SK-N-MC (cell line): ENCODE results near the gene RPLP2.

Experiments used
- DNase-seq: peaks from one replicate; pipeline ENCODE4 v3.0.0-alpha.2; 2011; ENCODE audit warnings: low read depth, low spot score
- H3K27ac ChIP-seq: fragments of 200-600 bp; sonication (generic); 2 replicates; pipeline ENCODE4 v1.5.1; 2016; ENCODE audit warnings: mixed run types
- H3K36me3 ChIP-seq: fragments of 200-600 bp; sonication (generic); 2 replicates; pipeline ENCODE4 v1.6.1; 2017; ENCODE audit warnings: antibody characterized with exemption, low read length, mixed read lengths; ENCODE audit not compliant: insufficient read depth
- H3K4me3 ChIP-seq: fragments of 200-600 bp; sonication (generic); 2 replicates; pipeline ENCODE4 v1.5.1; 2016
- H3K9ac ChIP-seq: fragments of 200-600 bp; sonication (generic); 2 replicates; pipeline ENCODE4 v1.8.0; 2017; ENCODE audit warnings: mixed run types, mixed read lengths; ENCODE audit not compliant: insufficient read length
- H3K9me3 ChIP-seq: fragments of 200-600 bp; sonication (generic); 2 replicates; pipeline ENCODE4 v1.6.1; 2017; ENCODE audit warnings: low read depth, mild to moderate bottlenecking, antibody characterized with exemption, low read length, moderate library complexity, mixed read lengths
- EZH2 ChIP-seq: fragments of 200-600 bp; sonication (generic); IDR thresholded peaks from one replicate; pipeline ENCODE4 v1.6.1; 2017; ENCODE audit warnings: antibody characterized with exemption
- FOXP2 ChIP-seq: optimal IDR thresholded peaks from 2 replicates; pipeline ENCODE3; 2011; ENCODE audit warnings: mild to moderate bottlenecking, moderate library complexity; ENCODE audit not compliant: insufficient read depth; ENCODE audit errors: extremely low read length, control extremely low read depth
- POLR2AphosphoS5 ChIP-seq: IDR thresholded peaks from 2 replicates; pipeline ENCODE4 v1.6.1; 2012; ENCODE audit warnings: mild to moderate bottlenecking, low read depth, low read length, borderline replicate concordance

The RPLP2 gene

GRCh38 chr11:852762-853161 lies 43.0 kb downstream of the RPLP2 start:
- H3K9ac ChIP-seq: no peak overlapping the region
- no peak overlapping the region for H3K4me3 ChIP-seq
- DNase-seq: no peak
- no peaks in the 10 kb centered on the region for H3K9me3 ChIP-seq
- no peaks in the 10 kb centered on the region for H3K36me3 ChIP-seq
- TF ChIP-seq EZH2 (no peak), POLR2AphosphoS5 (no peak), FOXP2 (no peak)
- H3K27ac ChIP-seq: no peak overlapping the region

- Histone ChIP-seq H3K27ac (0 out of 2 replicates have a peak overlapping the region, but pooled peaks have one; percentile 40), H3K36me3 (no peaks in the 10 kb centered on the region), H3K9ac (no peak overlapping the region), H3K4me3 (no peak overlapping the region), H3K9me3 (no peaks in the 10 kb centered on the region)
- TF ChIP-seq POLR2AphosphoS5 (no peak), EZH2 (no peak), FOXP2 (no peak)
- no peak for DNase-seq
Observed at GRCh38 chr11:853682-854448, 44.1 kb downstream of the RPLP2 start.

GRCh38 chr11:854601-855329 lies 45.0 kb downstream of the RPLP2 start:
- Histone ChIP-seq H3K36me3 (no peaks in the 10 kb centered on the region), H3K9me3 (no peaks in the 10 kb centered on the region), H3K9ac (no peak overlapping the region), H3K4me3 (no peak overlapping the region), H3K27ac (peak overlapping the region; percentile 40; the same call in 1 of the 2 replicates)
- TF ChIP-seq POLR2AphosphoS5 (no peak), EZH2 (no peak), FOXP2 (no peak)
- DNase-seq: no peak

GRCh38 chr11:855330-855674 lies 45.5 kb downstream of the RPLP2 start:
- H3K9ac ChIP-seq: no peak overlapping the region
- no peak for TF ChIP-seq FOXP2
- TF ChIP-seq POLR2AphosphoS5: no peak
- TF ChIP-seq EZH2: no peak

GRCh38 chr11:855796-856195 lies 46.0 kb downstream of the RPLP2 start:
- Histone ChIP-seq H3K4me3 (no peak overlapping the region), H3K9me3 (no peaks in the 10 kb centered on the region), H3K27ac (no peak overlapping the region), H3K9ac (no peak overlapping the region), H3K36me3 (no peaks in the 10 kb centered on the region)
- TF ChIP-seq EZH2 (no peak), FOXP2 (no peak)
- DNase-seq: no peak

More at GRCh38 chr11:855330-855674, 45.5 kb downstream of the RPLP2 start:
- Histone ChIP-seq H3K27ac (no peak overlapping the region), H3K4me3 (no peak overlapping the region), H3K9me3 (no peaks in the 10 kb centered on the region), H3K36me3 (no peaks in the 10 kb centered on the region)
- DNase-seq: no peak

- TF ChIP-seq POLR2AphosphoS5 (no peak), EZH2 (no peak), FOXP2 (no peak)
- no peaks in the 10 kb centered on the region for H3K36me3 ChIP-seq
- peak overlapping the region; percentile 44; the same call in 1 of the 2 replicates for H3K27ac ChIP-seq
- no peak for DNase-seq
- no peak overlapping the region for H3K9ac ChIP-seq
- no peaks in the 10 kb centered on the region for H3K9me3 ChIP-seq
- H3K4me3 ChIP-seq: no peak overlapping the region
Observed at GRCh38 chr11:856397-856796, 46.6 kb downstream of the RPLP2 start.

- Histone ChIP-seq H3K4me3 (peak overlapping the region; percentile 78), H3K36me3 (no peaks in the 10 kb centered on the region), H3K27ac (no peak overlapping the region), H3K9ac (no peak overlapping the region), H3K9me3 (no peaks in the 10 kb centered on the region)
- TF ChIP-seq FOXP2: no peak
- TF ChIP-seq POLR2AphosphoS5: no peak
- TF ChIP-seq EZH2: no peak
- no peak for DNase-seq
Observed at GRCh38 chr11:858053-858761, 48.4 kb downstream of the RPLP2 start.

- Histone ChIP-seq H3K9ac (no peak overlapping the region), H3K36me3 (no peaks in the 10 kb centered on the region), H3K4me3 (peak overlapping the region; percentile 78), H3K9me3 (no peaks in the 10 kb centered on the region), H3K27ac (no peak overlapping the region)
- DNase-seq: no peak
- TF ChIP-seq EZH2 (no peak), POLR2AphosphoS5 (no peak), FOXP2 (no peak)
Observed at GRCh38 chr11:858762-859339, 49.1 kb downstream of the RPLP2 start.
